Mesenchymal stem cell (in vitro differentiated cells and primary cell): ENCODE data around the gene SEC24C.
A peak's percentile ranks its signal among the peaks of the same experiment; 100 is the strongest.

ENCODE experiments used
- DNase-seq: peaks from one replicate; pipeline ENCODE4 v3.0.0-alpha.2; 2013
- H2AFZ ChIP-seq: one replicate; pipeline ENCODE4 v1.6.1; 2013; ENCODE audit warnings: low read depth, mild to moderate bottlenecking, control low read depth, inconsistent platforms, low read length, moderate library complexity
- H2AK5ac ChIP-seq: 2 replicates; pipeline ENCODE4 v1.6.1; 2013; ENCODE audit warnings: low read length, moderate library complexity, mild to moderate bottlenecking, inconsistent platforms; ENCODE audit not compliant: severe bottlenecking
- H2BK120ac ChIP-seq: one replicate; pipeline ENCODE4 v1.6.1; 2013; ENCODE audit warnings: low read depth, mild to moderate bottlenecking, inconsistent platforms, low read length, moderate library complexity
- H2BK12ac ChIP-seq, 2 experiments: one replicate each; pipeline ENCODE4 v1.6.1; 2013; ENCODE audit warnings: inconsistent platforms in 2 of 2, low read length in 2 of 2, mild to moderate bottlenecking in 2 of 2, moderate library complexity in 2 of 2, control low read depth in 1 of 2
- H2BK15ac ChIP-seq: one replicate; pipeline ENCODE4 v1.6.1; 2013; ENCODE audit warnings: mild to moderate bottlenecking, low read depth, inconsistent platforms; ENCODE audit not compliant: poor library complexity, severe bottlenecking
- H2BK5ac ChIP-seq: 2 replicates; pipeline ENCODE4 v1.6.1; 2013; ENCODE audit warnings: low read depth, mild to moderate bottlenecking, low read length, control low read depth, inconsistent platforms; ENCODE audit not compliant: poor library complexity, severe bottlenecking
- H3K14ac ChIP-seq, 2 experiments: one replicate each; pipeline ENCODE4 v1.6.1; 2013; ENCODE audit warnings: inconsistent platforms in 2 of 2, low read length in 2 of 2, control low read depth in 1 of 2, mild to moderate bottlenecking in 1 of 2, moderate library complexity in 1 of 2
- H3K18ac ChIP-seq, 2 experiments: one replicate each; pipeline ENCODE4 v1.6.1; 2013; ENCODE audit warnings: inconsistent platforms in 2 of 2, low read length in 2 of 2, control low read depth in 1 of 2, low read depth in 1 of 2, mild to moderate bottlenecking in 1 of 2
- H3K23ac ChIP-seq, 2 experiments: one replicate each; pipeline ENCODE4 v1.6.1; 2013; ENCODE audit warnings: inconsistent platforms in 2 of 2, low read length in 2 of 2, mild to moderate bottlenecking in 2 of 2, moderate library complexity in 2 of 2, control low read depth in 1 of 2
- H3K27ac ChIP-seq: 2 replicates; pipeline ENCODE4 v1.5.1; 2013; ENCODE audit warnings: mild to moderate bottlenecking, moderate library complexity, low read length, control low read depth, inconsistent platforms; ENCODE audit not compliant: poor library complexity, severe bottlenecking
- H3K27me3 ChIP-seq, 2 experiments: 2 replicates each; pipeline versions ENCODE4 v1.6.1 to v1.7.0; 2013; ENCODE audit warnings: low read length in 2 of 2, mild to moderate bottlenecking in 2 of 2, moderate library complexity in 2 of 2, control low read depth in 1 of 2, inconsistent platforms in 1 of 2; ENCODE audit not compliant: control insufficient read depth in 1 of 2, insufficient read depth in 1 of 2
- H3K36me3 ChIP-seq, 2 experiments: 2 replicates each; pipeline versions ENCODE4 v1.6.1 to v1.7.0; 2013; ENCODE audit warnings: low read length in 2 of 2, control low read depth in 1 of 2, inconsistent platforms in 1 of 2, low read depth in 1 of 2, mild to moderate bottlenecking in 1 of 2; ENCODE audit not compliant: insufficient read depth in 2 of 2, control insufficient read depth in 1 of 2
- H3K4ac ChIP-seq, 2 experiments: one replicate each; pipeline ENCODE4 v1.6.1; 2013; ENCODE audit warnings: inconsistent platforms in 2 of 2, low read length in 2 of 2, mild to moderate bottlenecking in 2 of 2, moderate library complexity in 2 of 2, control low read depth in 1 of 2, low read depth in 1 of 2
- H3K4me1 ChIP-seq: 2 replicates; pipeline ENCODE4 v1.6.1; 2013; ENCODE audit warnings: low read depth, low read length, control low read depth; ENCODE audit not compliant: control insufficient read depth, insufficient read depth
- H3K4me2 ChIP-seq: 2 replicates; pipeline ENCODE4 v1.6.1; 2013; ENCODE audit warnings: low read length, mild to moderate bottlenecking, inconsistent platforms; ENCODE audit not compliant: poor library complexity, severe bottlenecking
- H3K4me3 ChIP-seq, 2 experiments: 2 replicates each; pipeline versions ENCODE4 v1.5.1 to v1.7.0; 2013; ENCODE audit warnings: low read length in 2 of 2, mild to moderate bottlenecking in 2 of 2, control low read depth in 1 of 2, low read depth in 1 of 2; ENCODE audit not compliant: insufficient read depth in 1 of 2
- H3K79me1 ChIP-seq: replicated peaks from 2 replicates; pipeline ENCODE4 v1.6.1; 2013; ENCODE audit warnings: mild to moderate bottlenecking, control low read depth, low read length, inconsistent platforms; ENCODE audit not compliant: poor library complexity, severe bottlenecking
- H3K9ac ChIP-seq: 2 replicates; pipeline ENCODE4 v1.7.0; 2013; ENCODE audit warnings: mild to moderate bottlenecking, low read length, moderate library complexity
- H3K9me3 ChIP-seq: 2 replicates; pipeline ENCODE4 v1.7.0; 2013; ENCODE audit warnings: mild to moderate bottlenecking, low read length; ENCODE audit not compliant: control insufficient read depth
- H4K8ac ChIP-seq: one replicate; pipeline ENCODE4 v1.6.1; 2013; ENCODE audit warnings: inconsistent platforms, mild to moderate bottlenecking, low read length, moderate library complexity
- H4K91ac ChIP-seq: one replicate; pipeline ENCODE4 v1.6.1; 2013; ENCODE audit warnings: mild to moderate bottlenecking, low read length, inconsistent platforms
- WGBS: methylation state at CpG from one replicate; pipeline ENCODE4 v1.1.7; 2013; ENCODE audit warnings: mixed read lengths; 5-methylcytosine and 5-hydroxymethylcytosine counted together

Gene SEC24C

DNA sequence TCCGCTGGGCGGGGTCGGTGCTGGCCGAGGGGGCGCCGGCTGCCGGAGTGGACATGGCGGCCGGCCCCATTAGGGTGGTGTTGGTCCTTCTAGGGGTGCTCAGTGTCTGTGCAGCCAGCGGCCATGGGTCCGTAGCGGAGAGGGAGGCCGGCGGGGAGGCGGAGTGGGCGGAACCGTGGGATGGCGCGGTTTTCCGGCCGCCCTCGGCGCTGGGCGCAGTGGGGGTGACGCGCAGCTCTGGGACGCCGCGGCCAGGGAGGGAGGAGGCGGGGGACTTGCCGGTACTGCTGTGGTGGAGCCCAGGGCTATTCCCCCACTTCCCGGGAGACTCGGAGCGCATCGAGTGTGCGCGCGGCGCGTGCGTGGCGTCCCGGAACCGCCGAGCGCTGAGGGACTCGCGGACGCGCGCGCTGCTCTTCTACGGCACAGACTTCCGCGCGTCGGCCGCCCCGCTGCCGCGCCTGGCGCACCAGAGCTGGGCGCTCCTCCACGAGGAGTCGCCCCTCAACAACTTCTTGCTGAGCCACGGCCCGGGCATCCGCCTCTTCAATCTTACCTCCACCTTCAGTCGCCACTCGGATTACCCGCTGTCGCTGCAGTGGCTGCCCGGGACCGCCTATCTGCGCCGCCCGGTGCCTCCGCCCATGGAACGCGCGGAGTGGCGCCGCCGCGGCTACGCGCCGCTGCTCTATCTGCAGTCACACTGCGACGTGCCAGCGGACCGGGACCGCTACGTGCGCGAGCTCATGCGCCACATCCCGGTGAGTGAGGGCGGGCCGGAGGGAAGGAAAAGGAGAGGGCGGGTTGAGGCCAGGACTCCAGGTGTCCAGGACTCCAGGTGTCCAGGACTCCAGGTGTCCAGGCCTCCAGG lies 28.3 kb downstream of the SEC24C start:
- H2BK15ac ChIP-seq = peak overlapping the region; percentile 95
- H3K27me3 ChIP-seq = no peaks in the 10 kb centered on the region
- peaks cover 16% of the 10 kb centered on the region for H3K4me1 ChIP-seq
- H3K9ac ChIP-seq = peak overlapping the region; percentile 95
- H3K27ac ChIP-seq = peak overlapping the region; percentile 79
- H2AFZ ChIP-seq = peak overlapping the region; percentile 73
- H3K4ac ChIP-seq = peak overlapping the region; percentile 82 to 97
- peak overlapping the region in 1 of 2 experiments; percentile 96 for H3K14ac ChIP-seq
- peak overlapping the region; percentile 99 for H4K91ac ChIP-seq
- peak overlapping the region; percentile 20 to 63 for H3K23ac ChIP-seq
- under 1% methylated on average over 87 of the region's 101 CpGs for WGBS
- H3K18ac ChIP-seq = peak overlapping the region; percentile 94 to 98
- peaks cover 47 to 76% of the 10 kb centered on the region in 2 experiments for H3K36me3 ChIP-seq
- peak overlapping the region; percentile 99 for H4K8ac ChIP-seq
- H3K9me3 ChIP-seq = no peaks in the 10 kb centered on the region
- peak overlapping the region in 1 of 2 experiments; percentile 22 for H2BK12ac ChIP-seq
- no peak overlapping the region for H2AK5ac ChIP-seq
- H3K4me3 ChIP-seq = peak overlapping the region; percentile 88 to 99
- peak; percentile 87 for DNase-seq
- H3K79me1 ChIP-seq = peaks cover 7% of the 10 kb centered on the region
- H2BK120ac ChIP-seq = peak overlapping the region; percentile 91
- H3K4me2 ChIP-seq = peak overlapping the region; percentile 96
- peak overlapping the region; percentile 83 for H2BK5ac ChIP-seq

DNA sequence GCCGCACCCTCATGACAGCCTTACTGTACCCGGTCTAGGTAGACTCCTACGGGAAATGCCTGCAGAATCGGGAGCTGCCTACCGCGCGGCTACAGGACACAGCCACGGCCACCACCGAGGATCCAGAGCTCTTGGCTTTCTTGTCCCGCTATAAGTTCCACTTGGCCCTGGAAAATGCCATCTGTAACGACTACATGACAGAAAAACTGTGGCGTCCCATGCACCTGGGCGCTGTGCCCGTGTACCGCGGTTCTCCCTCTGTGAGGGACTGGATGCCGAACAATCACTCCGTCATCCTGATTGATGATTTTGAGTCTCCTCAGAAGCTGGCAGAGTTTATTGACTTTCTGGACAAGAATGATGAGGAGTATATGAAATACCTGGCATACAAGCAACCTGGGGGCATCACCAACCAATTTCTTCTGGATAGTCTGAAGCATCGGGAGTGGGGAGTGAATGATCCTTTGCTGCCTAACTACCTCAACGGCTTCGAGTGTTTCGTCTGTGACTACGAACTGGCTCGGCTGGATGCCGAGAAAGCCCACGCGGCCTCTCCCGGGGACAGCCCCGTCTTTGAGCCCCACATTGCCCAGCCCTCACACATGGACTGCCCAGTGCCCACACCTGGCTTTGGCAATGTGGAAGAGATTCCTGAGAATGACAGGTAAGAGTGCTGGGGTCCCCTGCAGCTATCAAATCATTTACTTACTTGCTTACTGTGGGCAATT lies 29.1 kb downstream of the SEC24C start:
- peak overlapping the region; percentile 95 for H3K9ac ChIP-seq
- peaks cover 46 to 73% of the 10 kb centered on the region in 2 experiments for H3K36me3 ChIP-seq
- DNase-seq = peak; percentile 9
- H2BK120ac ChIP-seq = peak overlapping the region; percentile 15
- peak overlapping the region; percentile 96 for H3K4me2 ChIP-seq
- H3K9me3 ChIP-seq = no peaks in the 10 kb centered on the region
- H2AK5ac ChIP-seq = no peak overlapping the region
- H2BK12ac ChIP-seq = peak overlapping the region in 1 of 2 experiments; percentile 22
- H4K8ac ChIP-seq = peak overlapping the region; percentile 61
- H3K23ac ChIP-seq = peak overlapping the region in 1 of 2 experiments; percentile 60
- H2BK15ac ChIP-seq = no peak overlapping the region
- peaks cover 16% of the 10 kb centered on the region for H3K4me1 ChIP-seq
- H4K91ac ChIP-seq = no peak overlapping the region
- WGBS = 25% methylated on average over 29 of the region's 29 CpGs
- H3K79me1 ChIP-seq = peaks cover 6% of the 10 kb centered on the region
- H3K4me3 ChIP-seq = peak overlapping the region; percentile 88 to 99
- peak overlapping the region; percentile 82 to 97 for H3K4ac ChIP-seq
- peak overlapping the region; percentile 46 for H2AFZ ChIP-seq
- no peaks in the 10 kb centered on the region for H3K27me3 ChIP-seq
- H3K18ac ChIP-seq = peak overlapping the region; percentile 94 to 98
- H2BK5ac ChIP-seq = no peak overlapping the region
- peak overlapping the region; percentile 48 for H3K27ac ChIP-seq
- peak overlapping the region in 1 of 2 experiments; percentile 66 for H3K14ac ChIP-seq

DNA sequence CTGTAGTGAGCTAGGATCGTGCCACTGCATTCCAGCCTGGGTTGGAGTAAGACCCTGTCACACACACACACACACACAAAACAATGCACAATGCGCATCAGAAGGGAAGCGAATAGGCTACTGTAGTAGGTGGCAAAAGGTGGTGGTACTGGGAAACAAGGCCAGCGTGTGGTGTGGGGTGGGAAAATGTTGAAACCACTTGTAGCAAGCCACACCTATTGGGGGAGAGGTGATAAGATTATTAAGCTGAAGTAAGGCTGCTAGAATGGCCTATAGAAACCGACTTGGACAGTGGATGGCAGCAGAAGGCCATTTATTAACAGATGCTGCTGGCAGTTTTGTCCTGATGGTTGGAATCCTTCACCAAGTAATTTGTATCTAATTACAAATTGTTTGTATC lies 30.5 kb downstream of the SEC24C start:
- Histone ChIP-seq H2BK120ac (no peak overlapping the region), H3K4ac (no peak overlapping the region), H3K36me3 (peaks cover 41 to 69% of the 10 kb centered on the region in 2 experiments), H2AFZ (no peak overlapping the region), H4K91ac (no peak overlapping the region), H3K9me3 (no peaks in the 10 kb centered on the region), H4K8ac (no peak overlapping the region), H3K4me2 (peak overlapping the region; percentile 3), H2AK5ac (no peak overlapping the region), H2BK15ac (no peak overlapping the region), H2BK12ac (no peak overlapping the region), H3K14ac (peak overlapping the region in 1 of 2 experiments; percentile 61), H3K18ac (no peak overlapping the region), H3K79me1 (peaks cover 4% of the 10 kb centered on the region), H2BK5ac (no peak overlapping the region), H3K4me3 (peak overlapping the region in 1 of 2 experiments; percentile 99), H3K27me3 (no peaks in the 10 kb centered on the region), H3K23ac (peak overlapping the region in 1 of 2 experiments; percentile 83), H3K27ac (no peak overlapping the region), H3K4me1 (peaks cover 16% of the 10 kb centered on the region), H3K9ac (peak overlapping the region; percentile 65)
- WGBS = 44% methylated on average over 4 of the region's 5 CpGs
- DNase-seq = peak; percentile 43

DNA sequence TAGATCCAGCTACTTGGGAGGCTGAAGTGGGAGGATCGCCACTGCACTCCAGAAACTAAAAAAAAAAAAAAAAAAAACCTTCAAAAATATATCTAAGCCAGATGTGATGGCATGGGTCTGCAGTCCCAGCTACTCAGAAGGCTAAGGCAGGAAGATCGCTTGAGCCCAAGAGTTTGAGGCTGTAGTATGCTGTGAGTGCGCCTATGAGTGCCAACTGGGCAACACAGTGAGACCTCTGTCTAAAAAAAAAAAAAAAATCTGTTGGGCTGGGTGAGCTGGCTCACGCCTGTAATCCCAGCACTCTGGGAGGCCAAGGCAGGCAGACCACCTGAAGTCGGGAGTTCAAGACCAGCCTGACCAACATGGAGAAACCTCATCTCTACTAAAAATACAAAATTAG lies 34.8 kb downstream of the SEC24C start:
- H3K4me1 ChIP-seq = peaks cover 13% of the 10 kb centered on the region
- H2AFZ ChIP-seq = no peak overlapping the region
- H3K4ac ChIP-seq = no peak overlapping the region
- no peak overlapping the region for H2BK15ac ChIP-seq
- H4K8ac ChIP-seq = no peak overlapping the region
- no peak overlapping the region for H3K23ac ChIP-seq
- no peak overlapping the region for H3K14ac ChIP-seq
- WGBS = 88% methylated on average over 4 of the region's 5 CpGs
- peaks cover 8% of the 10 kb centered on the region for H3K79me1 ChIP-seq
- H3K18ac ChIP-seq = no peak overlapping the region
- no peak overlapping the region for H2BK12ac ChIP-seq
- H3K36me3 ChIP-seq = peaks cover 22 to 54% of the 10 kb centered on the region in 2 experiments
- no peak overlapping the region for H2BK5ac ChIP-seq
- H3K27ac ChIP-seq = no peak overlapping the region
- no peak overlapping the region for H2BK120ac ChIP-seq
- no peak overlapping the region for H2AK5ac ChIP-seq
- no peaks in the 10 kb centered on the region for H3K27me3 ChIP-seq
- H3K4me2 ChIP-seq = no peak overlapping the region
- no peak overlapping the region for H4K91ac ChIP-seq
- DNase-seq = no peak
- no peaks in the 10 kb centered on the region for H3K9me3 ChIP-seq
- H3K4me3 ChIP-seq = no peak overlapping the region
- H3K9ac ChIP-seq = no peak overlapping the region
